Astrocyte (in vitro differentiated cells and primary cell): ENCODE data around the gene TBPL1. TPM values are rescaled to one million over a fixed set of nuclear protein-coding genes. Genes with fewer than 3 reads are reported as not detected.

Source experiments
- DNase-seq: peaks from one replicate; pipeline ENCODE4 v3.0.0-alpha.2; 2010; ENCODE audit warnings: low read depth
- FAIRE-seq: peaks from 2 replicates; lab custom pipeline; 2011; peaks lifted over from hg19 to GRCh38; lab: Jason Lieb, UNC
- H2AFZ ChIP-seq: 2 replicates; pipeline ENCODE4 v1.6.0; 2012; ENCODE audit warnings: low read depth, low read length, inconsistent platforms
- H3K27ac ChIP-seq: 2 replicates; pipeline ENCODE4 v1.5.1; 2011; ENCODE audit warnings: low read depth, low read length, inconsistent platforms
- H3K27me3 ChIP-seq: 2 replicates; pipeline ENCODE4 v1.6.0; 2011; ENCODE audit warnings: low read length, inconsistent platforms; ENCODE audit not compliant: insufficient read depth
- H3K36me3 ChIP-seq: 2 replicates; pipeline ENCODE4 v1.5.1; 2011; ENCODE audit warnings: low read length, inconsistent platforms; ENCODE audit not compliant: insufficient read depth
- H3K4me1 ChIP-seq: 2 replicates; pipeline ENCODE4 v1.5.1; 2011; ENCODE audit warnings: low read length, inconsistent platforms; ENCODE audit not compliant: insufficient read depth
- H3K4me2 ChIP-seq: 2 replicates; pipeline ENCODE4 v1.6.0; 2012; ENCODE audit warnings: low read length, inconsistent platforms
- H3K4me3 ChIP-seq: 2 replicates; pipeline ENCODE4 v1.5.1; 2011; ENCODE audit warnings: low read depth, mild to moderate bottlenecking, low read length, inconsistent platforms; ENCODE audit not compliant: insufficient read depth
- H3K79me2 ChIP-seq: 2 replicates; pipeline ENCODE4 v1.6.0; 2012; ENCODE audit warnings: mild to moderate bottlenecking, low read length, inconsistent platforms; ENCODE audit not compliant: insufficient read depth
- H3K9ac ChIP-seq: 2 replicates; pipeline ENCODE4 v1.6.0; 2012; ENCODE audit warnings: mild to moderate bottlenecking, low read length, inconsistent platforms
- H3K9me3 ChIP-seq: 2 replicates; pipeline ENCODE4 v1.5.1; 2012; ENCODE audit warnings: low read depth, mild to moderate bottlenecking, low read length, inconsistent platforms; ENCODE audit not compliant: insufficient read depth
- H4K20me1 ChIP-seq: 2 replicates; pipeline ENCODE4 v1.6.0; 2012; ENCODE audit warnings: low read length, inconsistent platforms; ENCODE audit not compliant: insufficient read depth
- H3K27ac Mint-ChIP-seq: one replicate; pipeline ENCODE4 v1.8.0; 2021; ENCODE audit warnings: mild to moderate bottlenecking, mixed read lengths; ENCODE audit not compliant: unreplicated experiment
- H3K27me3 Mint-ChIP-seq: one replicate; pipeline ENCODE4 v1.8.0; 2021; ENCODE audit warnings: low read depth, mixed read lengths; ENCODE audit not compliant: unreplicated experiment
- H3K36me3 Mint-ChIP-seq: one replicate; pipeline ENCODE4 v1.8.0; 2021; ENCODE audit warnings: low read depth, mixed read lengths; ENCODE audit not compliant: unreplicated experiment
- H3K4me1 Mint-ChIP-seq: one replicate; pipeline ENCODE4 v1.8.0; 2021; ENCODE audit warnings: low read depth, mixed read lengths; ENCODE audit not compliant: unreplicated experiment
- H3K4me3 Mint-ChIP-seq: one replicate; pipeline ENCODE4 v1.8.0; 2021; ENCODE audit warnings: mild to moderate bottlenecking, moderate library complexity, mixed read lengths; ENCODE audit not compliant: unreplicated experiment
- H3K9me3 Mint-ChIP-seq: one replicate; pipeline ENCODE4 v1.8.0; 2021; ENCODE audit warnings: mild to moderate bottlenecking, mixed read lengths; ENCODE audit not compliant: unreplicated experiment
- CTCF ChIP-seq: IDR thresholded peaks from 2 replicates; pipeline ENCODE4 v1.5.1; 2011; ENCODE audit warnings: low read depth, mild to moderate bottlenecking, inconsistent platforms, low read length, moderate library complexity; ENCODE audit not compliant: insufficient read depth
- EZH2 ChIP-seq: IDR thresholded peaks from 2 replicates; pipeline ENCODE4 v1.6.1; 2012; ENCODE audit warnings: mild to moderate bottlenecking, low read length, inconsistent platforms; ENCODE audit not compliant: insufficient read depth
- total RNA-seq: library from RNA; stranded (reverse); gene quantifications from 2 replicates; pipeline ENCODE4 v1.2.1, GENCODE V29; 2021

The TBPL1 gene
- total RNA-seq, 1 donor from 2014 or later: 54.0 TPM

DNA sequence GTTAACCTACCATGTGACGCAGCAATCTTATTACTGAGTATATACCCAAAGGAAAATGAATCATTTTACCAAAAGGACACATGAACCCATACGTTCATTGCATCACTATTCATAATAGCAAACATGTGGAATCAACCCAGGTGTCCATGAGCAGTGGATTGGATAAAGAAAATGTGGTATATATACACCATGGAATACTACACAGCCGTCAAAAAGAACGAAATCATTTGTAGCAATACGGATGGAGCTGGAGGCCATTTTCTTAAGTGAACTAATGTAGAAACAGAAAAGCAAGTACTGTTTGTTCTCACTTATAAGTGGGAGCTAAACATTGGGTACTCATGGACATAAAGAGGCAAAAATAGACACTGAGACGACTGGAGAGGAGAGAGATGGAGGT lies 44.2 kb downstream of the TBPL1 start:
- H3K4me1 ChIP-seq: peaks cover 18% of the 10 kb centered on the region
- Mint-ChIP-seq H3K36me3 (peaks cover 2% of the 10 kb centered on the region), H3K4me3 (no peak overlapping the region), H3K9me3 (peaks cover 2% of the 10 kb centered on the region), H3K4me1 (no peaks in the 10 kb centered on the region), H3K27me3 (no peaks in the 10 kb centered on the region), H3K27ac (no peak overlapping the region)
- H3K4me3 ChIP-seq: no peak overlapping the region
- TF ChIP-seq CTCF (no peak), EZH2 (no peak)
- no peak overlapping the region for H3K9ac ChIP-seq
- no peaks in the 10 kb centered on the region for H3K36me3 ChIP-seq
- no peaks in the 10 kb centered on the region for H4K20me1 ChIP-seq
- H3K79me2 ChIP-seq: no peaks in the 10 kb centered on the region
- no peak overlapping the region for H3K27ac ChIP-seq
- DNase-seq (no peak), FAIRE-seq (no peak)
- no peaks in the 10 kb centered on the region for H3K27me3 ChIP-seq
- H2AFZ ChIP-seq: no peak overlapping the region
- no peaks in the 10 kb centered on the region for H3K9me3 ChIP-seq
- no peak overlapping the region for H3K4me2 ChIP-seq

DNA sequence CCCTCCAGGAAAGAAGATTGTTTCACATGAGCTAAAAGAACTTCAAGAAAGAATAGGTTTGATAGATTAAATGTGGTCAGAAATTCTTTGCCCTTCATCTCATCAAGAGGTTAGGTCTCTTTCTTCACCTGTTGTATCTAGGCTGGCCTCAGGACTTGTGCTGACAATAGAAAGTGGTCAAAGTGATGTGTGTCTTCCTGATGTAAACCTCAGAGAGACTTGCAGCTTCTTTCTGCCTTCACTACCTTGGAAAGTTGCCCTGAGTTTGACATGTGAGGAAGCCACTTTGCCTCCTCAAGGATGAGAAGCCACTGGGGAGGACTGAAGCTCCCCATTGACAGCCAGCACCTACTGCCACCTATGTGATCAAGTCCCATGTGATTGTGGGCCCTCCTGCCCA lies 46.3 kb downstream of the TBPL1 start:
- DNase-seq (no peak), FAIRE-seq (no peak)
- H3K4me1 ChIP-seq: peaks cover 28% of the 10 kb centered on the region
- H3K27me3 ChIP-seq: no peaks in the 10 kb centered on the region
- no peak overlapping the region for H3K4me2 ChIP-seq
- TF ChIP-seq EZH2 (no peak), CTCF (no peak)
- no peak overlapping the region for H3K4me3 Mint-ChIP-seq
- H4K20me1 ChIP-seq: no peaks in the 10 kb centered on the region
- no peak overlapping the region for H2AFZ ChIP-seq
- no peak overlapping the region for H3K9ac ChIP-seq
- H3K36me3 Mint-ChIP-seq: peaks cover 2% of the 10 kb centered on the region
- peaks cover 13% of the 10 kb centered on the region for H3K4me1 Mint-ChIP-seq
- H3K27ac Mint-ChIP-seq: no peak overlapping the region
- H3K9me3 Mint-ChIP-seq: peaks cover 2% of the 10 kb centered on the region
- no peaks in the 10 kb centered on the region for H3K9me3 ChIP-seq
- H3K27me3 Mint-ChIP-seq: no peaks in the 10 kb centered on the region
- H3K4me3 ChIP-seq: no peak overlapping the region
- H3K79me2 ChIP-seq: no peaks in the 10 kb centered on the region
- H3K27ac ChIP-seq: no peak overlapping the region
- H3K36me3 ChIP-seq: no peaks in the 10 kb centered on the region

GRCh38 chr6:134000443-134000842 lies 47.4 kb downstream of the TBPL1 start:
- no peaks in the 10 kb centered on the region for H3K36me3 ChIP-seq
- H3K4me3 ChIP-seq: no peak overlapping the region
- H4K20me1 ChIP-seq: no peaks in the 10 kb centered on the region
- no peaks in the 10 kb centered on the region for H3K79me2 ChIP-seq
- TF ChIP-seq CTCF (no peak), EZH2 (no peak)
- no peak overlapping the region for H2AFZ ChIP-seq
- H3K9me3 Mint-ChIP-seq: peaks cover 2% of the 10 kb centered on the region
- H3K27me3 Mint-ChIP-seq: no peaks in the 10 kb centered on the region
- H3K4me2 ChIP-seq: no peak overlapping the region
- FAIRE-seq (no peak), DNase-seq (no peak)
- peaks cover 28% of the 10 kb centered on the region for H3K4me1 ChIP-seq
- peaks cover 2% of the 10 kb centered on the region for H3K36me3 Mint-ChIP-seq
- H3K9ac ChIP-seq: no peak overlapping the region
- no peaks in the 10 kb centered on the region for H3K27me3 ChIP-seq
- H3K27ac ChIP-seq: no peak overlapping the region
- no peak overlapping the region for H3K4me3 Mint-ChIP-seq
- H3K4me1 Mint-ChIP-seq: peaks cover 13% of the 10 kb centered on the region
- no peak overlapping the region for H3K27ac Mint-ChIP-seq
- no peaks in the 10 kb centered on the region for H3K9me3 ChIP-seq
